ENCODE results near the gene ANKRD28.
"Not testable (repeated sequence)": the region's sequence is repeated elsewhere in the genome, so short reads cannot be mapped to it uniquely, and the experiment has no call there.

Gene ANKRD28

DNA sequence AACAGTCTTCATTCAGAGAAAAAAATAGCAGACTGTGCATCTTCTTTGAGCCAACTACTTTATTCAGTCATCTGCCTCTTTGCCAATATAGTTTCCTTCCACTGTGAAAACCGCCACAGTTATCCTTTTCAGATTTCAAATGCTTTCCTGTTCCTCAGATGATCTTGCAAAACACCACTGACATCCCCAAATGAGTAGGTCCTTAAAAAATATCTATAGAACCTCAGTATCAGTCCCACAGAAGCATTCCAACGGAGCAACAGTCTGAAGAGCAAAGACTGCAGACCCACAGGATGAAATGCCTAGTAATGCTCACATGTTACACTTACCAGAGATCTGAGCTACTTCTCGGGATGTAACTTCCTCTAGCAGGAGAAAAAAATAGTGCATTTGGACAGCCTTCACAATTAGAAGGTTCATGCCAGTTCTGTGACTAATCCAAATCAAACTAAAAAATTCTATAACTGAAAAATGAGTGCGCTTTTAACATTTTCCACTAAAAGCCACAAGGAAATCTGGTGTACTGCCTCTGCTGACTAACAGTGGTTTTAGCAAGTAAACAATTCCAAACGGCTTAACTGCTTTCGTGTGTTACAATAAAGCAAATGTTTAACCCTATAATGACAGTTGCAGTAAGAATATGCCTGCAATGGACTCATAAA is at the start of gene ANKRD28:
Gene ANKRD28 (minus strand): TSS at position 338 of the 662 bp plus-strand sequence. CDS start 1,458 bp downstream, outside the sequence.
- DNase-seq = no peak

DNA sequence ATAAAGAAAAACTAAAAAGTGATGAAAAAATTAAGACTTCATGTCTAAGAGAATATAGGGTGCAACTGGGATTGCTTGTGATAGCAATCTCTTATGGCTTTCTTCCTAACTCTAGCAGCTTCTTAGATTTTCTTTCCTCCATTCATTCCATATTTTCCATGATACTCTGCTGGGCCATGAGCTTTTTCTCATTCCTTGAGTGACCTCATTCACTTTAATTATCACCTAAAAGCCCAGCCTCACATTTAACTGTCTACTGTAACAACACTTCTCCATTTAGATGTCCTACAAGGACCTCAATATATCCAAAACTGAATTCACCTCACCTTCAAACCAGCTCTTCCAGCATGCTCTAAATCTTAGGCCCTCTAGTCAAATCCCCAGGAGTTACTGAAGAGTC is 49.5 kb upstream of the ANKRD28 start:
- no peak for DNase-seq

DNA sequence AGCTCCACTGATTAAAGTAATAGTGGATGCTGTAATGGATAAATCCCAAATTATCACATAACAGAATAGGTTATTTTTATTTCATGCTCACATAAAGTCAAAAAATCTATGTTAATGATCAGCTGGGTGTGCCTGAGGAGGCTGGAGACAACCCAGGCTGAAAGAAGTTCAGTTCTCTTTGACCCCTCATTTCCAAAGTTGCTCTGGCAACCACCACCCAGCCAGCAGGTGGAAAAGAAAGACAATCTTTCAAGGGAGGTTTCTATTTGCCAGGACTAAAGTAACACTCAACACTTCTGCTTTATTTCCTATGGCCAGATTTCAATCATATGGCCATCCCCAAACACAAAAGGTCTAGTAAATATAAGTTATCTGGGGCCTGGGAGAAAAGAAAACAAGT is 48.8 kb upstream of the ANKRD28 start:
- DNase-seq = no peak

DNA sequence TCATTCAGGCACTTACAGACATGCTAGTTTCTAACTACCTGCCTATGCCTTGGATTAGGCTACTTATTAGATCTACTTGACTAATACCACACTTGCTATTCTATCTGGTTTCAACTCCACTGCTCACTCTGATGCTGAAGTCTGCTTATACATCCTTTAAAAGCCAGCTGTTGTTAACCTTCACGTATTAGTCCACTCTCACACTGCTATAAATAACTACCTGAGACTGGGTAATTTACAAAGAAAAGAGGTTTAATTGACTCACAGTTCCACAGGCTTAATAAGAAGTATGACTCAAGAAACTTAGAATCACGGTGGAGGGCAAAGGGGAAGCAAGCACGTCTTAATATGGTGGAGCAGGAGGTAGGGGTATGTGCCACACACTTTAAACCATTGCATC is 47.7 kb upstream of the ANKRD28 start:
- no peak for DNase-seq

- no peak for DNase-seq
Observed at GRCh38 chr3:15844889-15845288, 47.1 kb upstream of the ANKRD28 start.

- DNase-seq = not testable (repeated sequence)
Observed at GRCh38 chr3:15841091-15841973, 43.6 kb upstream of the ANKRD28 start.

DNA sequence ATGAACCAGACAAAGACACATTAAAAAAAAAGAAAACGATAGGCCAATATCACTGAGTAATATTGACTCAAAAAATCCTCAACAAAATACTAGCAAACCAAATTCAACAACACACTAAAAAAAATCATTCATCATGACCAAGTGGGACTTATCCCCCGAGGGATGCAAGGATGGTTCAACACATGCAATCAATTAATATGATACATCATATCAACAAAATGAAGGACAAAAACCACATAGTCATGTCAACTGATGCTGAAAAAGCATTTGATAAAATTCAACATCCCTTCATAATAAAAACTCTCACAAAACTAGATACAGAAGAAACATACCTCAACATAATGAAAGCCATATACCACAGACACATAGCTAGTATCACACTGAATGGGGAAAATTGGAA is 41.8 kb upstream of the ANKRD28 start:
- no peak for DNase-seq

DNA sequence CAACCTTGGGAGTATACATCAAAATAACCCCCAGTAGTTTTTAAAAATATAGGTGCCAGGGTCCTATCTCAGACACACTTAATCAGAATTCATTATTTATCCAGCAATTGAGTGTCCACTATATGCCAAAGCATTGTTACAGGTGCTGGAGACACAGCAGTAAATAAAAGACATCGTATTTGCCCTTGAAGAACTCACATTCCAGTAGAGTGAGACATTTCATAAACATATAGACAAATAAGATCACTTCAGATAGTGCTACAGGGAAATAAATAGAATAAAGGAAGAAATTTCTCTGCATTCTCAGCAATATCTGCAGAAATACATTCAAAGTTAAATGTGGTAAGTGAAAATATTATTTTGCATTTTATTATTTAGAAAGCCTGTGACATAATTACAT is 34.1 kb upstream of the ANKRD28 start:
- no peak for DNase-seq

GRCh38 chr3:15825016-15825415 is 27.2 kb upstream of the ANKRD28 start:
- no peak for DNase-seq

- DNase-seq = no peak
Observed at GRCh38 chr3:15823092-15823491, 25.3 kb upstream of the ANKRD28 start.

DNA sequence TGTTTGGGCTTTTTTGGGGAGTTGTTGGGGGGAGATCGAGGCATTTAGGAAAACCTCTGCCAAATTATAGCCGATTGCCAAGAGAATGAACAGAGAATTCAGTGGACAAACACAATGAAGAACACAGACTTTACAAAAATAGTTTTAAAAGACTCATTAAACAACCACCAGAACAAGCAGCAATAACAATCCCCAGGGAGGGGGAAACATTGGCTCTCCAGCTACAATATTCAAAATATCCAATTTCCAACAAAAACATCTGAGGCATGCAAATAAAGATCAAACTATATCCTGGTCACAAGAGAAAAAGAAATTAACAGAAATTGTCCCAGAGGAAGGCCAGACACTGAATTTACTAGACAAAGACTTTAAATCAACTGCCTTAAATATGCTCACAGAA is 24.5 kb upstream of the ANKRD28 start:
- DNase-seq = no peak

- DNase-seq = no peak
Observed at GRCh38 chr3:15820911-15821310, 23.1 kb upstream of the ANKRD28 start.

GRCh38 chr3:15819576-15819975 is 21.8 kb upstream of the ANKRD28 start:
- DNase-seq = no peak

DNA sequence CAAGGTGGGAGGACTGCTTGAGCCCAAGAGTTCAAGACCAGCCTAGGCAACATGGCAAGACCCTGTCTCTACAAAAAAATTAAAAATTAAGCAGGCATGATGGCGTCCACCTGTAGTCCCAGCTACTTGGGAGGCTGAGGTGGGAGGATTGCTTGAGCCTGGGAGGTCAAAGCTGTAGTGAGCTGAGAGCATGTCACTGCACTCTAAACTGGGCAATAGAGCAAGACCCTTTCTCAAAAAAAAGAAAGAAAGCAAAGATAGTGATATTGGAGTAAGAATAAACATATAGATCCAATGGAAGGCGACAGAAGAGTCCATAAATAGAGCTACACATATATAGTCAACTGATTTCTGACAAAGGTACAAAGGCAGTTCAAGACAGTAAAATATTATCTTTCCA is 21.3 kb upstream of the ANKRD28 start:
- DNase-seq = no peak

- no peak for DNase-seq
Observed at GRCh38 chr3:15815696-15816095, 17.9 kb upstream of the ANKRD28 start.

GRCh38 chr3:15813079-15813478 is 15.3 kb upstream of the ANKRD28 start:
- not testable (repeated sequence) for DNase-seq

GRCh38 chr3:15812183-15812582 is 14.4 kb upstream of the ANKRD28 start:
- no peak for DNase-seq

DNA sequence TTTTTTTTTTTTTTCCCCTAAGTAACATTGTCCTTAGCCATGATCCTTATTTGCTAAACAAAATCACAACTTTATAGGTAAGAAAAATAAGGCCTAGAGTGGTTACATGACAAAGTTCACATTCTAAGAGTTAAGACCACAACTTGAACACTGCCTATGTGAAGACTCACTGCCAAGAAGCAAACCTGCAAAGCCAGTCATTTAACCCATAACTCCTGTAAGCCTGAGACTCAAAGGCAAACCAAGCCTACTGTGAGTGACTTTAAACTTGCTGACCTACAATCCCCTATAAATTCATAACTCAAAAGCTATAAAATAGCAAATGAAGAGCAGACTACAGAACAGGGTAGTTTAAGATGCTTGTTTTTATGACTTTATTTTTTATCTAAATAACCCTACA is 12.9 kb upstream of the ANKRD28 start:
- no peak for DNase-seq

DNA sequence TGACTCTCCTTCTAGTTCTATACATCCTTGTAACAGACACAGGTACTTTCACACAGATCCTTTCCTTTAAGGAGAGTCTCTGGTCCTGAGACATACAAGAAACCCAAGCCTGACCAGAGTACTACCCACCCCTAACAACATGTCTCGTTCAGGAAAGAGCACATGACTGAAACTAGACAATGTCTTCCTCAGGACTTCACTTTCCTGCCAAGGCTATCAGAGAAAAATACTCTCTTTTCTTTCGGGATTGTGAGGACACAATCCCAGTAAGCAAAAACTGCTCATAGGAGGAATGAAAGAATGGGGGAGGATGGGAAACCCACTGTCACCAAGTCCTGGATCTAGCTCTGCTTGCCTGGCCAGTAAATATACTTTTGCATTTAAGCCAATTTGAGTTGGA is 11.5 kb upstream of the ANKRD28 start:
- DNase-seq = no peak

DNA sequence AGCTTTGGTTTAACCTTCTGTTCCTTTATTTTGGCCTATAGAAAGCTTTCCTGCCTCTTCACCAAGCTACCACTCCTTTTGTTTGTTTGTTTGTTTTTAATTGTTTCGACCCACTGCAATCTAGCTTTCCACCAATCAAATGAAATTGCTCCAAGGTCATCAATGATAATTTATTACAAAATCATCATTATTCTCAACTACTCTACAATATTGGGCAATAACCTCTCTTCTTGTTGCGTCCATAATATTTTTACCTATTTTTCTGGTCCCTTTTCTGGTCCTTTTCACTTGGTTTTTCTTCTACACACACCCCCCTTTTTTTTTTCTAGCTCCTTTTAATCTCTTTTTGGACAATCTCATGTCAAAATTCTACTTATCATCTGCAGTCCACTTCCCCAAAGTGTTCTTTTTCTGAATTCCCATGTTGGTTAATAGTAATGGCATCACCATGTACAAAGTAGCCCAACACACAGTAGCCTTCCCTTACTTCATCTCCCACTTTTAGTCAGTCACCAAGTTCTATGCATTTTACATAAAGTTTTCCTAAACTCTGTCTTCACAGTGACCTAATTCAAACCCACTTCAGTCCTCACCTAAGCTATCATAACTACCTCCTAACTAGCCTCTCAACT is 11.0 kb upstream of the ANKRD28 start:
- no peak for DNase-seq

DNA sequence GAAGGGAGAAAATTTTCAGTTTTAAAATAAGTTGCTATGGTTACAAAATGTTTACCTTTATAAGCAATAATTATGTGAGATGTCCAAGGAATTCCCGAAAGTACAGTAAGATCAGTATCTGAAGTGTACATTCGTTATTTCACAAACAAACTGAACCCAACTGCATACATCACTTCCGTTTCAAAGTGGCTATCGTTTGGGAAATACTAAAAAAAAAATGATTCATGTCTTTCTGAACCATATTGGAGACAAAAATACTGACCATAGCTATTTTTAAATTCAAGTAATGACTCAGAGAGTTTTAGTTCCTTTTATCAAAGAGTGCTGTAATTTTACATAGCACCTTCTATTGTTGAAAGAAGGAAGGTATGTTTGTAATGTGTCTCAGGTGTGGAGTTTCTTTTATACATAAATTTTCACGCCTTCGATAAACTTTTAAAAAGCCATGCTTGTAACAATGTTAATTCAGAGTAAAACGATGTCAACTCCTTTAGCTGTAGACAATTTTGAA is 8.0 kb upstream of the ANKRD28 start:
- DNase-seq = no peak

- no peak for DNase-seq
Observed at GRCh38 chr3:15804553-15805095, 6.8 kb upstream of the ANKRD28 start.

GRCh38 chr3:15803921-15804320 is 6.1 kb upstream of the ANKRD28 start:
- no peak for DNase-seq

Data from NCI-H510A (cell line).